Liver (tissue), 9 donors: ENCODE data around the gene CSF3R. TPM values are rescaled to one million over a fixed set of nuclear protein-coding genes. Genes with fewer than 3 reads are reported as not detected.

ENCODE experiments used
- DNase-seq: peaks from one replicate; pipeline ENCODE4 v3.0.0-alpha.2; 2017; ENCODE audit warnings: low spot score
- H3K27ac ChIP-seq, 2 donors: one replicate each; pipeline ENCODE4 v1.7.0; 2013; ENCODE audit warnings: inconsistent platforms in 2 of 2, low read length in 2 of 2, control low read depth in 1 of 2, low read depth in 1 of 2, mild to moderate bottlenecking in 1 of 2
- H3K27me3 ChIP-seq, 4 donors: one replicate each; pipeline versions ENCODE4 v1.6.1 to v1.7.0; 2013; ENCODE audit warnings: low read length in 3 of 4, inconsistent platforms in 1 of 4, mild to moderate bottlenecking in 1 of 4, moderate library complexity in 1 of 4; ENCODE audit not compliant: control insufficient read depth in 4 of 4, insufficient read depth in 4 of 4
- H3K36me3 ChIP-seq, 4 donors: one replicate each; pipeline versions ENCODE4 v1.6.1 to v1.7.0; 2013; ENCODE audit warnings: low read length in 3 of 4, mild to moderate bottlenecking in 3 of 4, low read depth in 1 of 4, moderate library complexity in 1 of 4; ENCODE audit not compliant: control insufficient read depth in 4 of 4, insufficient read depth in 3 of 4
- H3K4me1 ChIP-seq, 4 donors: one replicate each; pipeline versions ENCODE4 v1.6.1 to v1.7.0; 2013; ENCODE audit warnings: low read length in 3 of 4, mild to moderate bottlenecking in 3 of 4, moderate library complexity in 1 of 4; ENCODE audit not compliant: control insufficient read depth in 4 of 4, insufficient read depth in 4 of 4
- H3K4me3 ChIP-seq, 3 donors: one replicate each; pipeline versions ENCODE4 v1.6.1 to v1.7.0; 2013; ENCODE audit warnings: low read length in 3 of 3, control low read depth in 1 of 3, low read depth in 1 of 3, mild to moderate bottlenecking in 1 of 3
- H3K9ac ChIP-seq, 2 donors: one replicate each; pipeline ENCODE4 v1.7.0; 2013; ENCODE audit warnings: low read length in 2 of 2, mild to moderate bottlenecking in 2 of 2, moderate library complexity in 2 of 2, control low read depth in 1 of 2, low read depth in 1 of 2
- H3K9me3 ChIP-seq, 4 donors: one replicate each; pipeline versions ENCODE4 v1.6.1 to v1.7.0; 2013; ENCODE audit warnings: low read length in 3 of 4; ENCODE audit not compliant: control insufficient read depth in 4 of 4
- EGR1 ChIP-seq, 2 donors: IDR thresholded peaks; 2 replicates each; pipeline ENCODE4 v1.6.1; 2016 to 2018; ENCODE audit warnings: antibody characterized with exemption in 2 of 2, low read depth in 2 of 2
- FOXA1 ChIP-seq: IDR thresholded peaks from 2 replicates; pipeline ENCODE4 v1.6.1; 2016; ENCODE audit warnings: antibody characterized with exemption
- FOXA2 ChIP-seq: IDR thresholded peaks from 2 replicates; pipeline ENCODE4 v1.6.1; 2016; ENCODE audit warnings: antibody characterized with exemption
- HNF4A ChIP-seq, 2 donors: conservative IDR thresholded peaks; 2 replicates each; pipeline ENCODE4 v1.6.1; 2016; ENCODE audit warnings: antibody characterized with exemption in 2 of 2, mild to moderate bottlenecking in 2 of 2
- HNF4G ChIP-seq: IDR thresholded peaks from 2 replicates; pipeline ENCODE4 v1.6.1; 2016; ENCODE audit warnings: antibody characterized with exemption
- JUND ChIP-seq, 2 donors: IDR thresholded peaks; 2 replicates each; pipeline ENCODE4 v1.6.1; 2016; ENCODE audit warnings: antibody characterized with exemption in 2 of 2
- NR2F2 ChIP-seq: IDR thresholded peaks from 2 replicates; pipeline ENCODE4 v1.6.1; 2016; ENCODE audit warnings: antibody characterized with exemption
- RAD21 ChIP-seq, 2 donors: IDR thresholded peaks; 2 replicates each; pipeline ENCODE4 v1.6.1; 2016; ENCODE audit warnings: antibody characterized with exemption in 2 of 2, mild to moderate bottlenecking in 2 of 2
- SP1 ChIP-seq: IDR thresholded peaks from 2 replicates; pipeline ENCODE4 v1.6.1; 2018; ENCODE audit warnings: antibody characterized with exemption, mild to moderate bottlenecking
- TAF1 ChIP-seq: conservative IDR thresholded peaks from 2 replicates; pipeline ENCODE4 v1.6.1; 2016; ENCODE audit warnings: antibody characterized with exemption, mild to moderate bottlenecking
- YY1 ChIP-seq: IDR thresholded peaks from 2 replicates; pipeline ENCODE4 v1.6.1; 2016; ENCODE audit warnings: antibody characterized with exemption, mild to moderate bottlenecking
- whole genome bisulfite sequencing: extraction: QIAGEN DNeasy Blood & Tissue Kit; methylation state at CpG from one replicate; pipeline ENCODE4 v1.1.7; 2013; 5-methylcytosine and 5-hydroxymethylcytosine counted together
- polyA plus RNA-seq, 2 donors: library from polyadenylated mRNA; stranded (reverse) in 1 of 2; unstranded in 1 of 2; fragments of 200-250 nt in 1 of 2; fragments of >200 nt in 1 of 2; fragmentation: Nextera tagmentation in 1 of 2; extraction: Ambion mirVana in 1 of 2; gene quantifications; one replicate each; pipeline versions ENCODE4 v1.2.1 to v1.2.3, GENCODE V29; 2013 to 2015
- total RNA-seq, 2 donors: library from RNA; depleted of rRNA; stranded (reverse); fragments of >200 nt; gene quantifications; one replicate each; pipeline ENCODE4 v1.2.3, GENCODE V29; 2014
- TF ChIP-seq, protein P1 (sequence below): IDR thresholded peaks from 2 replicates; pipeline ENCODE4 v1.6.1; 2016; ENCODE audit warnings: antibody characterized with exemption
- TF ChIP-seq, protein P2 (sequence below): IDR thresholded peaks from 2 replicates; pipeline ENCODE4 v1.6.1; 2016; ENCODE audit warnings: antibody characterized with exemption
- TF ChIP-seq, protein P3 (sequence below): fragments of 150-350 bp; IDR thresholded peaks from 2 replicates; pipeline ENCODE4 v1.5.1; 2017; ENCODE audit warnings: improper control_type of control experiment, low read depth, low read length; ENCODE audit not compliant: missing input control
- TF ChIP-seq, protein P4 (sequence below): IDR thresholded peaks from 2 replicates; pipeline ENCODE4 v1.6.1; 2016; ENCODE audit warnings: antibody characterized with exemption
- TF ChIP-seq, protein P5 (sequence below): IDR thresholded peaks from 2 replicates; pipeline ENCODE4 v1.6.1; 2016; ENCODE audit warnings: antibody characterized with exemption, mild to moderate bottlenecking
- donor health status: healthy.
- donor health status: healthy.
- donor health status: healthy.
- donor health status: healthy.
- donor health status: healthy.

CSF3R gene
- total and polyA plus RNA-seq, 4 donors = 6.7 to 81.3 (median 15.9) TPM

DNA sequence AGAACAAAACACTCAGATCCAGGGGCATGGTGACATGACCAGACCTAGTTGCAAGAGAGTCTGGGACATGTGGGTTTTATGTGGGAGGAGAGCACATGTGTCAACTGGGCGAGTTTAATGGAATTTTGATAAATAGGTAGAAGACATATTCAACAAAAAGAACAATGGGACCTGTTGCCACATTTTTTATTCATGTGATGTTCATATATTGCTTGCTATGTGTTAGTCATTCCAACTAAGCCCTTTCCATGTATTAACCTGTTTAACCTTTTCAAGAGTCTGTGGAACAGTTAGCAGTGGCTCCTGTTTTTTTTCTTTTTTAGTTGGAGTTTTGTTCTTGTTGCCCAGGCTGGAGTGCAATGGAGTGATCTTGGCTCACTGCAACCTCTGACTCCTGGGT lies 30.1 kb upstream of the CSF3R start:
- Histone ChIP-seq H3K9ac (no peak overlapping the region), H3K27ac (no peak overlapping the region), H3K36me3 (no peaks in the 10 kb centered on the region), H3K27me3 (no peaks in the 10 kb centered on the region), H3K4me1 (no peaks in the 10 kb centered on the region), H3K9me3 (no peaks in the 10 kb centered on the region), H3K4me3 (no peak overlapping the region)
- WGBS = 83% methylated on average over 1 of the region's 1 CpG
- no peak for DNase-seq
- no peak for TF ChIP-seq EGR1 (IDR thresholded peaks at IDR 0.05; ENCODE audit: low read depth in 2 of 2)
- no peak for TF ChIP-seq NR2F2
- TF ChIP-seq, protein P1, sequence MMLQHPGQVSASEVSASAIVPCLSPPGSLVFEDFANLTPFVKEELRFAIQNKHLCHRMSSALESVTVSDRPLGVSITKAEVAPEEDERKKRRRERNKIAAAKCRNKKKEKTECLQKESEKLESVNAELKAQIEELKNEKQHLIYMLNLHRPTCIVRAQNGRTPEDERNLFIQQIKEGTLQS = no peak
- no peak for TF ChIP-seq FOXA2
- TF ChIP-seq, protein P2, sequence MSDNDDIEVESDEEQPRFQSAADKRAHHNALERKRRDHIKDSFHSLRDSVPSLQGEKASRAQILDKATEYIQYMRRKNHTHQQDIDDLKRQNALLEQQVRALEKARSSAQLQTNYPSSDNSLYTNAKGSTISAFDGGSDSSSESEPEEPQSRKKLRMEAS = no peak
- TF ChIP-seq, protein P3, sequence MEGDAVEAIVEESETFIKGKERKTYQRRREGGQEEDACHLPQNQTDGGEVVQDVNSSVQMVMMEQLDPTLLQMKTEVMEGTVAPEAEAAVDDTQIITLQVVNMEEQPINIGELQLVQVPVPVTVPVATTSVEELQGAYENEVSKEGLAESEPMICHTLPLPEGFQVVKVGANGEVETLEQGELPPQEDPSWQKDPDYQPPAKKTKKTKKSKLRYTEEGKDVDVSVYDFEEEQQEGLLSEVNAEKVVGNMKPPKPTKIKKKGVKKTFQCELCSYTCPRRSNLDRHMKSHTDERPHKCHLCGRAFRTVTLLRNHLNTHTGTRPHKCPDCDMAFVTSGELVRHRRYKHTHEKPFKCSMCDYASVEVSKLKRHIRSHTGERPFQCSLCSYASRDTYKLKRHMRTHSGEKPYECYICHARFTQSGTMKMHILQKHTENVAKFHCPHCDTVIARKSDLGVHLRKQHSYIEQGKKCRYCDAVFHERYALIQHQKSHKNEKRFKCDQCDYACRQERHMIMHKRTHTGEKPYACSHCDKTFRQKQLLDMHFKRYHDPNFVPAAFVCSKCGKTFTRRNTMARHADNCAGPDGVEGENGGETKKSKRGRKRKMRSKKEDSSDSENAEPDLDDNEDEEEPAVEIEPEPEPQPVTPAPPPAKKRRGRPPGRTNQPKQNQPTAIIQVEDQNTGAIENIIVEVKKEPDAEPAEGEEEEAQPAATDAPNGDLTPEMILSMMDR = no peak
- no peak for TF ChIP-seq HNF4G
- TF ChIP-seq FOXA1 = no peak
- TF ChIP-seq HNF4A (conservative IDR thresholded peaks at IDR 0.05) = no peak
- no peak for TF ChIP-seq YY1
- no peak for TF ChIP-seq RAD21 (IDR thresholded peaks at IDR 0.05)
- no peak for TF ChIP-seq SP1
- TF ChIP-seq, protein P4, sequence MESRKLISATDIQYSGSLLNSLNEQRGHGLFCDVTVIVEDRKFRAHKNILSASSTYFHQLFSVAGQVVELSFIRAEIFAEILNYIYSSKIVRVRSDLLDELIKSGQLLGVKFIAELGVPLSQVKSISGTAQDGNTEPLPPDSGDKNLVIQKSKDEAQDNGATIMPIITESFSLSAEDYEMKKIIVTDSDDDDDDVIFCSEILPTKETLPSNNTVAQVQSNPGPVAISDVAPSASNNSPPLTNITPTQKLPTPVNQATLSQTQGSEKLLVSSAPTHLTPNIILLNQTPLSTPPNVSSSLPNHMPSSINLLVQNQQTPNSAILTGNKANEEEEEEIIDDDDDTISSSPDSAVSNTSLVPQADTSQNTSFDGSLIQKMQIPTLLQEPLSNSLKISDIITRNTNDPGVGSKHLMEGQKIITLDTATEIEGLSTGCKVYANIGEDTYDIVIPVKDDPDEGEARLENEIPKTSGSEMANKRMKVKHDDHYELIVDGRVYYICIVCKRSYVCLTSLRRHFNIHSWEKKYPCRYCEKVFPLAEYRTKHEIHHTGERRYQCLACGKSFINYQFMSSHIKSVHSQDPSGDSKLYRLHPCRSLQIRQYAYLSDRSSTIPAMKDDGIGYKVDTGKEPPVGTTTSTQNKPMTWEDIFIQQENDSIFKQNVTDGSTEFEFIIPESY = no peak

DNA sequence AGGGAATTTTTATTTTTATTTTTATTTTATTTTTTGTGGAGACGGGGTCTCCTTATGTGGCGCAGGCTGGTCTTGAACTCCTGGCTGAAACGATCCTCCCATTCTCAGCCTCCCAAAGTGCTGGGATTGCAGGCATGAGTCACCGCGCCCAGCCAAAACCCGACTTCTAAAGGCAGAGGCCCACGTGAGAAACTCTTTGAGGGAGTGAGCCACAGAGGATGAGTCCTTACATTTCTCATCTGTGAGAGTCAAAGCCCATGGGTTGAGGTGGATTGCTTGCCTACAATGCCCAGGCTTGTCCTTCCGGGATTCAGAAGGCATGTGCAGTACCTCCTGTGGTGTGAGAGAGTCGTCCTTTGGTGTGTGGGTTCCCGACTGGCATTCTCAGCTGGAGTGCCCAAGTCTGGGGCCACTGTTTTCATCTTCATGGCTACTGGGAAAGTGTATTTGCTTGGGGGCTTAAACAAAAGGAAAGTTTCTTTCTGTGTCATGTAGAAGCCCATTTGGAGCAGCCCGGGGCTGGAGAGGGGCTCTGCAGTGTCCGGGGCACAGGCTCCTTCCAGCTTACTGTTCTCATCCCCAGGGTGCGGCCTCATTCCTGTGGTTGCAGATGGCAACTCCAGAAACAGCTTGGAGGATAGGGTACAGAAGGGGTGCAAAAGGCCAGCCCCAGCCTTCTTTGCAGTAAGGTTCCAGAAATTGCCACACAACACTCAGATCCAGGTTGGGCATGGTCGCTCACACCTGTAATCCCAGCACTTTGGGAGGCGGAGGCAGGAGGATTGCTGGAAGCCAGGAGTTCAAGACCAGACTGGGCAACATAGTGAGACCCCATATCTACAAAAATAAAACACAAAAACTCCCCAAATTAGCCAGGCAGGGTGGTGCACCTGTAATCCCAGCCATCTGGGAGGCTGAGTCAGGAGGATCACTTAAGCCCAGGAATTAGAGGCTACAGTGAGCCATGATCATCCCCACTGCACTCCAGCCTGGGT lies 29.4 kb upstream of the CSF3R start:
- H3K9ac ChIP-seq = no peak overlapping the region
- no peak for DNase-seq
- no peaks in the 10 kb centered on the region for H3K4me1 ChIP-seq
- H3K4me3 ChIP-seq = no peak overlapping the region
- no peaks in the 10 kb centered on the region for H3K36me3 ChIP-seq
- no peaks in the 10 kb centered on the region for H3K9me3 ChIP-seq
- no peaks in the 10 kb centered on the region for H3K27me3 ChIP-seq
- H3K27ac ChIP-seq = no peak overlapping the region
- WGBS = 90% methylated on average over 15 of the region's 15 CpGs
- TF ChIP-seq FOXA2 (no peak), YY1 (no peak), HNF4A (conservative IDR thresholded peaks at IDR 0.05) (no peak), FOXA1 (no peak), NR2F2 (no peak), TAF1 (no peak), HNF4G (no peak), RAD21 (IDR thresholded peaks at IDR 0.05) (no peak), JUND (IDR thresholded peaks at IDR 0.05) (no peak)
- TF ChIP-seq, protein P1 = no peak
- TF ChIP-seq, protein P2 = no peak
- TF ChIP-seq, protein P4 = no peak
- TF ChIP-seq, protein P5, sequence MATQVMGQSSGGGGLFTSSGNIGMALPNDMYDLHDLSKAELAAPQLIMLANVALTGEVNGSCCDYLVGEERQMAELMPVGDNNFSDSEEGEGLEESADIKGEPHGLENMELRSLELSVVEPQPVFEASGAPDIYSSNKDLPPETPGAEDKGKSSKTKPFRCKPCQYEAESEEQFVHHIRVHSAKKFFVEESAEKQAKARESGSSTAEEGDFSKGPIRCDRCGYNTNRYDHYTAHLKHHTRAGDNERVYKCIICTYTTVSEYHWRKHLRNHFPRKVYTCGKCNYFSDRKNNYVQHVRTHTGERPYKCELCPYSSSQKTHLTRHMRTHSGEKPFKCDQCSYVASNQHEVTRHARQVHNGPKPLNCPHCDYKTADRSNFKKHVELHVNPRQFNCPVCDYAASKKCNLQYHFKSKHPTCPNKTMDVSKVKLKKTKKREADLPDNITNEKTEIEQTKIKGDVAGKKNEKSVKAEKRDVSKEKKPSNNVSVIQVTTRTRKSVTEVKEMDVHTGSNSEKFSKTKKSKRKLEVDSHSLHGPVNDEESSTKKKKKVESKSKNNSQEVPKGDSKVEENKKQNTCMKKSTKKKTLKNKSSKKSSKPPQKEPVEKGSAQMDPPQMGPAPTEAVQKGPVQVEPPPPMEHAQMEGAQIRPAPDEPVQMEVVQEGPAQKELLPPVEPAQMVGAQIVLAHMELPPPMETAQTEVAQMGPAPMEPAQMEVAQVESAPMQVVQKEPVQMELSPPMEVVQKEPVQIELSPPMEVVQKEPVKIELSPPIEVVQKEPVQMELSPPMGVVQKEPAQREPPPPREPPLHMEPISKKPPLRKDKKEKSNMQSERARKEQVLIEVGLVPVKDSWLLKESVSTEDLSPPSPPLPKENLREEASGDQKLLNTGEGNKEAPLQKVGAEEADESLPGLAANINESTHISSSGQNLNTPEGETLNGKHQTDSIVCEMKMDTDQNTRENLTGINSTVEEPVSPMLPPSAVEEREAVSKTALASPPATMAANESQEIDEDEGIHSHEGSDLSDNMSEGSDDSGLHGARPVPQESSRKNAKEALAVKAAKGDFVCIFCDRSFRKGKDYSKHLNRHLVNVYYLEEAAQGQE = no peak
- TF ChIP-seq, protein P3 = no peak
